Measurements from ENCODE around the gene TM4SF4. TPM values are rescaled to one million over a fixed set of nuclear protein-coding genes. Genes with fewer than 3 reads are reported as not detected.

Gene TM4SF4
- total RNA-seq, 1 experiment from 2014 or later, result not detected

DNA sequence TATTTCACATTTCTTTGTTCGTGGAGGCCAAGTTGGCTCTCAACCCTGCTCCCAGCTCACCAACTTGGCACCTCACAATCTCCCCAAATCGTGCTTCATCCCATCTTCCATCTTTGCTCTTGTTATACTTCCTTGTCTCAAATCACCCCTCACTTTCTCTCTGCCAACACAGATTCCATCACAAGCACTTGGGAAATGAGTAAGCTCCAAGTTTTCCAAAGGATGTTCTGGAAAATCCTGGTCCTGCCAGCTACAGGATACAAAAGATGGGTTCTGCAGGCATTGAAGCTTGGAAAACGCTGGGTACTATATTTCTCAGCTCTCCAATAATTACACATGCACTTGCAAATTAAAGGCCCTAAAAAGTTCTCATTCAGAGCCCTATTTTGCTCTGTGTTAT, 4.1 kb upstream of the TM4SF4 start:
- Histone ChIP-seq H3K9ac (ENCODE audit: extremely low read depth, insufficient read length, low read length) (no peak overlapping the region), H3K14ac (ENCODE audit: insufficient read depth, low read length) (no peak overlapping the region), H2BK20ac (ENCODE audit: low read depth, low read length, poor library complexity, severe bottlenecking) (no peak overlapping the region), H2BK5ac (ENCODE audit: insufficient read length, low read length) (no peak overlapping the region), H3K4me2 (ENCODE audit: insufficient read depth, insufficient read length, low read length) (no peak overlapping the region), H2AK5ac (ENCODE audit: insufficient read length, low read length) (no peak overlapping the region), H3K56ac (ENCODE audit: insufficient read length, low read depth, low read length) (no peak overlapping the region), H2AFZ (ENCODE audit: low read length) (no peak overlapping the region), H4K20me1 (ENCODE audit: control insufficient read depth, insufficient read depth, insufficient read length) (no peaks in the 10 kb centered on the region), H3K4ac (ENCODE audit: low read depth, low read length) (no peak overlapping the region), H3K4me1 (ENCODE audit: insufficient read depth, low read length) (peaks cover 5% of the 10 kb centered on the region; the same call in 1 of the 2 replicates), H3K9me3 (ENCODE audit: control insufficient read depth, low read depth, low read length) (no peaks in the 10 kb centered on the region), H3K23me2 (ENCODE audit: insufficient read length, low read depth, low read length, poor library complexity, severe bottlenecking) (no peaks in the 10 kb centered on the region), H3K79me2 (ENCODE audit: insufficient read depth, low read length) (no peaks in the 10 kb centered on the region), H3K27me3 (ENCODE audit: insufficient read depth, low read length) (no peaks in the 10 kb centered on the region), H4K91ac (ENCODE audit: insufficient read length, low read depth, low read length) (no peak overlapping the region), H3T11ph (ENCODE audit: low read length) (no peak overlapping the region), H3K18ac (ENCODE audit: insufficient read length, low read depth, low read length) (no peak overlapping the region), H3K23ac (ENCODE audit: insufficient read length, low read depth, low read length) (no peak overlapping the region), H2BK120ac (ENCODE audit: low read depth, low read length, poor library complexity, severe bottlenecking) (no peak overlapping the region), H2BK15ac (ENCODE audit: low read depth, low read length) (no peak overlapping the region), H4K8ac (replicated peaks; ENCODE audit: insufficient read length, low read depth, low read length) (no peak overlapping the region), H2BK12ac (ENCODE audit: insufficient read length, low read depth, low read length) (no peak overlapping the region), H3K79me1 (ENCODE audit: insufficient read depth, low read depth, low read length, poor library complexity, severe bottlenecking) (no peaks in the 10 kb centered on the region), H3K27ac (ENCODE audit: insufficient read length, low read depth, low read length) (no peak overlapping the region), H4K5ac (ENCODE audit: insufficient read length, low read depth, low read length) (no peak overlapping the region)
- H3K27me3 Mint-ChIP-seq (ENCODE audit: low read depth), result no peaks in the 10 kb centered on the region
- H3K4me1 Mint-ChIP-seq, result peaks cover 45 to 50% of the 10 kb centered on the region in 2 experiments
- TF ChIP-seq, protein P1, sequence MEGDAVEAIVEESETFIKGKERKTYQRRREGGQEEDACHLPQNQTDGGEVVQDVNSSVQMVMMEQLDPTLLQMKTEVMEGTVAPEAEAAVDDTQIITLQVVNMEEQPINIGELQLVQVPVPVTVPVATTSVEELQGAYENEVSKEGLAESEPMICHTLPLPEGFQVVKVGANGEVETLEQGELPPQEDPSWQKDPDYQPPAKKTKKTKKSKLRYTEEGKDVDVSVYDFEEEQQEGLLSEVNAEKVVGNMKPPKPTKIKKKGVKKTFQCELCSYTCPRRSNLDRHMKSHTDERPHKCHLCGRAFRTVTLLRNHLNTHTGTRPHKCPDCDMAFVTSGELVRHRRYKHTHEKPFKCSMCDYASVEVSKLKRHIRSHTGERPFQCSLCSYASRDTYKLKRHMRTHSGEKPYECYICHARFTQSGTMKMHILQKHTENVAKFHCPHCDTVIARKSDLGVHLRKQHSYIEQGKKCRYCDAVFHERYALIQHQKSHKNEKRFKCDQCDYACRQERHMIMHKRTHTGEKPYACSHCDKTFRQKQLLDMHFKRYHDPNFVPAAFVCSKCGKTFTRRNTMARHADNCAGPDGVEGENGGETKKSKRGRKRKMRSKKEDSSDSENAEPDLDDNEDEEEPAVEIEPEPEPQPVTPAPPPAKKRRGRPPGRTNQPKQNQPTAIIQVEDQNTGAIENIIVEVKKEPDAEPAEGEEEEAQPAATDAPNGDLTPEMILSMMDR (conservative IDR thresholded peaks at IDR 0.05), result no peak
- no peaks in the 10 kb centered on the region for H3K36me3 Mint-ChIP-seq (ENCODE audit: insufficient read depth in 1 of 3, low read depth in 3 of 3)
- WGBS (ENCODE audit: extremely low coverage, insufficient read length, low lambda C conversion rate), result no CpG with 5 or more reads among the region's 3 CpGs
- no peaks in the 10 kb centered on the region for H3K9me3 Mint-ChIP-seq
- no peak overlapping the region for H3K27ac Mint-ChIP-seq
- no peak overlapping the region for H3K4me3 Mint-ChIP-seq
- DNase-seq, result no peak
